Measurements from ENCODE around the gene DDX24. TPM values are rescaled to one million over a fixed set of nuclear protein-coding genes. Genes with fewer than 3 reads are reported as not detected.

DDX24 gene
- total RNA-seq, 2 donors from 2014 or later = 110 to 142 TPM

DNA sequence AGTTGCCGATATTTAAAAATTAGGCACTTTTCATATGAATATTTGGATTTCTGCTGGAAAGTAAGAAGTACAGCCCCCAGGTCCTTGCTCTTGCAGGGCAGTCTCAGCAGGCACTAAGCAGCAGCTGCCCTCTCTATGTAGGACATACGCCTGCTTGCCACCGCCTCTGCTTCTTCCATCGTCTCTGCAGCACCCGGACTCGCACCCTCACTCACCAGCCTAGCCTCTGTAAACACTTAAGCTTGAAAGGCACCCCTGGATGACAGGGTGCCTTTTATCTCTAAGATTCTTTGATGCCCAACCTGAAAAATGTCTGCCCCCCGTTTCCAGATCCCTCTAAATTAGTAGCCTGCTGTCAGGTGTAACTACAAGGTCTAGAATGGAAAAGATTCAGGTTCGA, 35.9 kb downstream of the DDX24 start:
- H3K27ac ChIP-seq = no peak overlapping the region
- H3K36me3 ChIP-seq = peaks cover 9% of the 10 kb centered on the region
- TF ChIP-seq, protein P1, sequence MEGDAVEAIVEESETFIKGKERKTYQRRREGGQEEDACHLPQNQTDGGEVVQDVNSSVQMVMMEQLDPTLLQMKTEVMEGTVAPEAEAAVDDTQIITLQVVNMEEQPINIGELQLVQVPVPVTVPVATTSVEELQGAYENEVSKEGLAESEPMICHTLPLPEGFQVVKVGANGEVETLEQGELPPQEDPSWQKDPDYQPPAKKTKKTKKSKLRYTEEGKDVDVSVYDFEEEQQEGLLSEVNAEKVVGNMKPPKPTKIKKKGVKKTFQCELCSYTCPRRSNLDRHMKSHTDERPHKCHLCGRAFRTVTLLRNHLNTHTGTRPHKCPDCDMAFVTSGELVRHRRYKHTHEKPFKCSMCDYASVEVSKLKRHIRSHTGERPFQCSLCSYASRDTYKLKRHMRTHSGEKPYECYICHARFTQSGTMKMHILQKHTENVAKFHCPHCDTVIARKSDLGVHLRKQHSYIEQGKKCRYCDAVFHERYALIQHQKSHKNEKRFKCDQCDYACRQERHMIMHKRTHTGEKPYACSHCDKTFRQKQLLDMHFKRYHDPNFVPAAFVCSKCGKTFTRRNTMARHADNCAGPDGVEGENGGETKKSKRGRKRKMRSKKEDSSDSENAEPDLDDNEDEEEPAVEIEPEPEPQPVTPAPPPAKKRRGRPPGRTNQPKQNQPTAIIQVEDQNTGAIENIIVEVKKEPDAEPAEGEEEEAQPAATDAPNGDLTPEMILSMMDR (IDR thresholded peaks at IDR 0.05) = no peak
- H3K9ac ChIP-seq (ENCODE audit: low read depth in 2 of 2, low read length in 2 of 2) = no peak overlapping the region
- DNase-seq = no peak
- intact Hi-C loops (cut with DNase I) = no loop called here
- H3K4me3 ChIP-seq = no peak overlapping the region
- no peaks in the 10 kb centered on the region for H3K9me3 ChIP-seq
- H3K27me3 ChIP-seq = no peaks in the 10 kb centered on the region
- no peaks in the 10 kb centered on the region for H3K4me1 ChIP-seq

DNA sequence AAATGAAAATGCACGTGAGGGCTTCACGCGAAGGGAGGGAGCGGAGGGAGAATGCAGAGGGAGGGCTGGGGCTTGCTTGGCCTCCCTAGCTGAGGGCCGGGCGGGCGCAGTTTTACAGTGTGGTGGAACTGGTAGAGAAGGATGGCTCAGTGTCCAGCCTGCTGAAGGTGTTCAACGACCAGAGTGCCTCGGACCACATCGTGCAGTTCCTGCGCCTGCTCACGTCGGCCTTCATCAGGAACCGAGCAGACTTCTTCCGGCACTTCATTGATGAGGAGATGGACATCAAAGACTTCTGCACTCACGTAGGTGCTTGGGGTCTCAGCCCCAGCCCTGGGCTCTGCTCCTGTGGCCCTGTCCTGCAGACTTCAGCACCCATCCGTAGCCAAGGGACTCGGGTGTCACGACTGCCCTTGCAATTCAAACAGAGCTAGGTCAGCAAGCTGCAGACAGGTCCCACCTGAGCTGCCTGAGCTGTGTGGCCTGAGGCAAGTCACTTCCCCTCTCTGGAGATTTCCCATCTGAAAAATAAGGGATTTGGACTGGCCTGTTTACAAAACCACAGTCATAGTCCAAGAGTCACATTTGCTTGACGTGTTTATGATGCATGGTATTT, 36.4 kb downstream of the DDX24 start:
- Histone ChIP-seq H3K9ac (ENCODE audit: low read depth in 2 of 2, low read length in 2 of 2) (no peak overlapping the region), H3K4me1 (no peaks in the 10 kb centered on the region), H3K36me3 (peaks cover 4% of the 10 kb centered on the region), H3K27ac (no peak overlapping the region), H3K4me3 (no peak overlapping the region), H3K9me3 (no peaks in the 10 kb centered on the region), H3K27me3 (no peaks in the 10 kb centered on the region)
- DNase-seq = no peak
- TF ChIP-seq, protein P1 (IDR thresholded peaks at IDR 0.05) = no peak
- intact Hi-C loops (cut with DNase I) = no loop called here

DNA sequence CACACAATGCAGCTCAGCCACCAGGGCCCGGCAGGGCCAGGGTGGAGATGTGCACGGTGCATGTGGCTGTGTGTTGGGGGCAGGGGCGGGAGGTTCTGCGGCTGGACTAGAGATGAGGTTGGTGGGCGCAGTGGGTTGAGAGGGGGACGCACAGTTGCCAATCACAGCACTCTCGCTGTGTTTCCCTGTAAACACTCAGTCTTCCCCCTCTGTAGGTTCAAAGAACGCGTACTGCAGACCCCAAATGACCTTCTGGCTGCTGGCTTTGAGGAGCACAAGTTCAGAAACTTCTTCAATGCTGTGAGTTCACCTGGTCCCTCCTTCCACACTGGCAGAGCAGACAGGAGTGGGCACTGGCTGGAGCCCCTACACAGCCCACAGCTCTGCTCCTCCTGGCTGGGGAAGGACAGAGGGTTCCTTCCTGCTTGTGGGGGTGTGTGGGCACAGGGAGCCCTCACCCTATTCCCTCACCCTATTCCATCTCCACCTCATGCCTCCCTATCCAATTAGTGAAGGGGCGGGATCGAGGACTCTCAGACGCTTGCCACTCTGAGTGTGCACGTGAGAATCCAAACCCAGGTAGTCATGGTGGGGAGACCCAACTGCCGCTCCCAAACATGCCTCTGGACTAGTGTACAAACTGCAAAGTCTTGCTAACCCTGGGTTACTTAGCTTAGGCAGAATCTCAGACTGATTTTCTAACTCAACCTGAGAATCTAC, 37.1 kb downstream of the DDX24 start:
- H3K36me3 ChIP-seq = no peaks in the 10 kb centered on the region
- TF ChIP-seq, protein P1 (IDR thresholded peaks at IDR 0.05) = no peak
- H3K9me3 ChIP-seq = no peaks in the 10 kb centered on the region
- H3K4me1 ChIP-seq = no peaks in the 10 kb centered on the region
- no peak overlapping the region for H3K9ac ChIP-seq (ENCODE audit: low read depth in 2 of 2, low read length in 2 of 2)
- H3K27me3 ChIP-seq = no peaks in the 10 kb centered on the region
- H3K4me3 ChIP-seq = no peak overlapping the region
- H3K27ac ChIP-seq = no peak overlapping the region
- DNase-seq = no peak
- intact Hi-C loops (cut with DNase I) = no loop called here

DNA sequence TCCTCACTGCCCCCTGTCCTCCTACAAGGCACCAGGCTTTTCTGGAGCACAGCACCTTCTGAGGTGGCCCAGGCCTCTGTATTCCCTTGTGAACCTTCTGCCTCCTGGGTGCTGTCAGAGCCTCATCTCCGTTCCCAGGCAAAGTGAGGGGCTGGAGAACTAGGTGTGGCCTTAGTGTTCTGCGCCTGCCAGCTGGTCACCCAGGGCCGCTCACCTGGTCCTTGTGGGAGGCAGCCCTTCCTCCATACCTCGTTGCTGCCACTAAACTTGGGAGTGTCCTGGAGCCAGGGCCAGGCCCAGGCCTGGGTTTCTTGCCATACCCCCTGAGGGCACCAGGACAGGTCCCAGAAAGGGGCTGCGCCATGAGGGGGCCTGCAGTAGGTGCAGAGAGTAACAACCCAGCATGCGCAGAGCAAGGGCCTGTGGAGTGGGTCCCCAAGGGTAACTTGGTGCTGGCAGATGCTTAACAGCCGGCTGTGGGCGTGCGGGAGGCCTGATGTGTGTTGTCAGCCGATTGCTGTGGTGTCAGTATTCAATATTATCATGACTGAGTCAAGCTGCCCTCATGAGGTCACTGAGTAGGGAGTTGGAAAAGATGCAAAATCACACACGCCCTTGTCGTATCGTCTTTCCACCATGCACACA, 37.8 kb downstream of the DDX24 start:
- Histone ChIP-seq H3K36me3 (no peaks in the 10 kb centered on the region), H3K4me3 (no peak overlapping the region), H3K27ac (no peak overlapping the region), H3K27me3 (no peaks in the 10 kb centered on the region), H3K9ac (ENCODE audit: low read depth in 2 of 2, low read length in 2 of 2) (no peak overlapping the region), H3K9me3 (no peaks in the 10 kb centered on the region), H3K4me1 (no peaks in the 10 kb centered on the region)
- DNase-seq = no peak
- TF ChIP-seq, protein P1 (IDR thresholded peaks at IDR 0.05) = no peak
- intact Hi-C loops (cut with DNase I) = no loop called here

DNA sequence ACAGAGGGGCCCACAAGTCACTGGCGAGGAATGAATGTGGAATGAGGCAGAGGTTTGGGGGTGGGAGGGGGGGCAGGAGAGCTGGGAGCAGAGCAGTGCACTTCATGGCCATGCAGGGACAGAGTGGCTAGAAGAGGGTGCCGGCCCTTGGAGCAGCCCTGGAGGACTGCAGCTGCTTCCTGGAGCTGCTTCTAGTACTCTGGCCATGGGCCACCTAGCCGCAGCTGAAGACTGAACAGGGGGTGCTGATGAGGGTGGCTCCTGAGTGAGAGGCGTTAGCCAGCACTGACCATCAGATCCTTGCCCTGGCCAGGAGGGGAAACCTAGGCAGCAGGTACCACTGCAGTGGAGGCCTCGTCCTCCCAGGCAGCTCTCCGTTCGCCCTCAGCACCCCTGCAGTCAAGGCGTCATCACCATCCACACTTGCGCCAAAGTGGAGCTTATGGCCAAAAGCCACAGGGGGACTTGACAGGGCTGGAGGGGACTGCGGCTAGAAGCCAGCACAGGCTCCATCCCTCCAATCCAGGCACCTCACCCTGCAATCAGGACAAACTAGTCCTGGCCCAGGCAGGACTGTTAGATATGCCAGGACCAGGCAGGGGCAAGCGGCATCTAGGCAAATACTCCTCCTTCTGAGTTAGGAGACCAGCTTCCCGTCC, 38.4 kb downstream of the DDX24 start:
- Histone ChIP-seq H3K4me1 (no peaks in the 10 kb centered on the region), H3K4me3 (no peak overlapping the region), H3K9ac (ENCODE audit: low read depth in 2 of 2, low read length in 2 of 2) (no peak overlapping the region), H3K9me3 (no peaks in the 10 kb centered on the region), H3K27me3 (no peaks in the 10 kb centered on the region), H3K27ac (no peak overlapping the region), H3K36me3 (no peaks in the 10 kb centered on the region)
- intact Hi-C loops (cut with DNase I) = no loop called here
- DNase-seq = no peak
- TF ChIP-seq, protein P1 (IDR thresholded peaks at IDR 0.05) = no peak

Data from colonic mucosa (tissue), 4 donors.